GM12873 (cell line): ENCODE data around the gene ARHGAP18.

Experiments used
- CTCF ChIP-seq: IDR thresholded peaks from 2 replicates; pipeline ENCODE4 v1.5.1; 2012; ENCODE audit warnings: low read depth, mild to moderate bottlenecking, moderate library complexity, low read length, control low read depth; ENCODE audit not compliant: insufficient read depth; ENCODE audit errors: missing control alignments

Gene ARHGAP18

GRCh38 chr6:129578315-129578714 lies 131.7 kb downstream of the ARHGAP18 start:
- TF ChIP-seq CTCF: no peak

GRCh38 chr6:129577691-129578090 lies 132.3 kb downstream of the ARHGAP18 start:
- TF ChIP-seq CTCF: no peak

GRCh38 chr6:129576456-129576855 lies 133.5 kb downstream of the ARHGAP18 start:
- TF ChIP-seq CTCF: no peak

GRCh38 chr6:129575378-129576118 lies 134.4 kb downstream of the ARHGAP18 start:
- TF ChIP-seq CTCF: peak; percentile 31

DNA sequence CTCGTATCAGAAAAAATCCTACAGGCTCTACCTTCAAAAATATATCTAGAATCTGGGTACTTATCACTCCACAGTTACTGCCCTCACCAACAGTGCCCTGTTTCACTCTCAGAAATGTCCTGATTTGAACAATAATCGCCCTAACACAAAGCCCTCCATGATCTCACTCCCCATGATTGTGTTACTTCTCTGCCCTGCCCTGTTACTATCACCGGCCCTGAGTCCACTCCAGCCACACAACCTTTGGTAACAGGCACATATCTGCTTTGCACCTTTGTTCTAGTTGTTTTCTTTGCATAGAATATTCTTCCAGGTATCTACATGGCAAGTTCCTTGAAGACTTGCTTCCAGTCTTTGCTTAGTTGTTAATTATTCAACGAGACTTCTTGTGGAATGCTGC lies 142.0 kb downstream of the ARHGAP18 start:
- TF ChIP-seq CTCF: no peak

DNA sequence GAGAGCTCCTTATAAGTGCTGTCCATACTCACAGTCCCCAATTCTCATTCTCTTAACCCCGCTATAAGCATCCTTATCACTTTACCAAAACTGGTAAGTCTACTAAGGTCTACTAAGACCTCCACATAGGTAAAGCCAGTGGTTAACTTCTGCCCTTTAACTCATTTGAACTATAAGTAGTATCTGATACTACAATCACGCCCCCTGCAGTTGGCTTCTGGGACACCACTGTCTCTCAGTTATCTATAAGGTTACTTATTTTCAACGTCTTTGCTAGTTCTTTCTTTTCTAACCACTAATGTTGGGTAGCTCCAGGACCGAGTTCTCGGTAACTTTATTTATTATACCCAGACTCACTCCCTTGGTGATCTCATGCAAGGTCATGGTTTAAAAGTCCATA lies 142.6 kb downstream of the ARHGAP18 start:
- peak; percentile 35 for TF ChIP-seq CTCF

GRCh38 chr6:129565811-129566210 lies 144.2 kb downstream of the ARHGAP18 start:
- no peak for TF ChIP-seq CTCF

DNA sequence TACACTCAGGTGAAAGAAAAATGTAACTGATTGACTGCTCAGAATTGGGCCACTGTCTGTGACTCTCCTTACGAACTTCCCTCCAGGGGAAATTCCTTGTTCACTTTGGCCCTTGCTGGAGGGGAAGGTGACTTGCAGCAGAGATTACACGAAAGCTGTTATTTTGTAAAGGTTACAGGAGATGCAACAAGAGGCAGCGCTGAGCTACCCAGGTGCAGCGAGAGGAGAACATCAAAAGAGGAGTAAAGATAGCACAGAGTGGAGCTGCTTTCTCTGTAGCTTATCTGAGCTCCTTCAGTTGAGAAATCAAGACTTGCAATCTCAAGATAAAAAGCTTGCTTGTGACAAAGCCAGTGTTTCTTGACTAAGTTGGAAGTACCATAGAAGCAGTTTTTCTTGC lies 144.6 kb downstream of the ARHGAP18 start:
- TF ChIP-seq CTCF: no peak
